GM19328 (cell line): ENCODE results near the gene GLIS2.

Experiments
- ATAC-seq: cut with Tn5 transposase; IDR thresholded peaks from one replicate; pipeline ENCODE4 v1.9.1; 2021; ENCODE audit warnings: mild to moderate bottlenecking, moderate library complexity; ENCODE audit not compliant: unreplicated experiment

The GLIS2 gene

DNA sequence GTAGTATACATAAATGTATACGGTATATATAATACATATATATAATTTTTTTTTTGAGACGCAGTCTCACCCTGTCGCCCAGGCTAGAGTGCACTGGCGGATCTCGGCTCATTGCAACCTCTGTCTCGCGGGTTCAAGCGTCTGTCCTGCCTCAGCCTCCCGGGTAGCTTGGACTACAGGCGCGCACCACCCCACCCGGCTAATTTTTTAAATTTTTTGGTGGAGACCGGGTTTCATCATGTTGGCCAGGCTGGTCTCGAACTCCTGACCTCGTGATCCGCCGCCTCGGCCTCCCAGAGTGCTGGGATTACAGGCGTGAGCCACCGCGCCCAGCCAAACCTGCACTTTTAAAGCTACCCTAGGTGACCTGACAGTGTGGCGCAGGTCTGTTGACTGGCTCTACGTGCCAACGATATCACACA is 34.5 kb downstream of the GLIS2 start:
- peak; percentile 3 for ATAC-seq

DNA sequence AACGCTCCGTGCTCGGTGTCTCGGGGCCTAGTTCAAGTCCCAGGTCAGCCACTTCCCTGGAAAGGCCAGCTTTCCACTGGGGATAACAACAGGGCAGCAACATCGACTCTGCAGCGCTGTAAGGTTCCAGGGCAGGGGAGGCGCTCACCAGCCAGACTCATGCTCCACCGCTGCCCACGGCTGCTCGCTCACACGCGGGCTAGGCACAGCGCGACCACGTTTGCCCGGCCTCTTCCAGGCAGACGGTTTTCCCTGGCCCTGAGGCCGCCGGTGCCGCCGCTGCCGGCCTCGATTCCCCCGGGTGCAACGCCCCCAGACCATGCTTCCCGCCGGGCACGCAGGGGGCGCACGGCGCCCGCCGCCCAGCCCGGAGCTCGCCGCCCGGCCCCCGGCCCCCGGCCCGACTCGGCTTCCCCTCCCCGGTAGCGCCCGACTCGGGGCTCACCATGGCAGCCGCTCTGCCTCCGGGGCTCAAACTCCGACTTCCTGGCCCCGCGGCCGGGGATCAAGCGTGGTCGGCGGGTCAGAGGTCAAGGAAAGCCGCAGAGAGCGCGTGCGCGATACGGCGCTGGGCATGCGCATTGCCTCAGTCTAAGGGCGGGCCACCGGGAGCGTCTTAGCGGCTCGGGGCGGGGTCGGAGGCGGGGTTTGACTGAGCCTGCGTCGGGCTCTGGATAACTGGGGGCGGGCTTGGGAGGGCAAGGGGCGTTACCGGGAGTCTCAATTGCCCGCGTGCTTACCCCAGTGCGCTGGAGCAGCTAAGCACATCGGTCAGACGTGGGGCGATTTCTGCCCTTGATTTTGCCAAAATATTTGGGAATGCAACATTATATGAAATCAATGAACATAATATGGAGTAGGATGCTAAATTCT is 35.2 kb downstream of the GLIS2 start, which contains the start of gene PAM16:
Gene PAM16, minus strand, starts transcription at position 535 of the 873 bp plus-strand sequence. Its CDS starts 87 bp downstream, at position 448.
- ATAC-seq, result peak; percentile 88

DNA sequence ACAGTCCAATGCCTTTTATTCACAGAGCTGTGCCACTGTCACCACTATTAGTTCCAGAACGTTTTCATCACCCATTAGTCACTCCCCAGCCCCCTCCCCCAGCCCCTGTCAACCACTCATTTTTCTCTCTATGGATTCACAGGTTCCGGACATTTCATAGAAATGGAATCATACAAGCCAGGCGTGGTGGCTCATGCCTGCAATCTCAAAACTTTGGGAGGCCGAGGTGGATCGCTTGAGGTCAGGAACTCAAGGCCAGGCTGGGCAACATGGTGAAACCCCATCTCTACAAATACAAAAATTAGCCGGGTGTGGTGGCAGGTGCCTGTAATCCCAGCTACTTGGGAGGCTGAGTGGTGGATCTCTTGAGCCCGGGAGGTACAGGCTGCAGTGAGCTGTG is 36.0 kb downstream of the GLIS2 start:
- no peak for ATAC-seq

DNA sequence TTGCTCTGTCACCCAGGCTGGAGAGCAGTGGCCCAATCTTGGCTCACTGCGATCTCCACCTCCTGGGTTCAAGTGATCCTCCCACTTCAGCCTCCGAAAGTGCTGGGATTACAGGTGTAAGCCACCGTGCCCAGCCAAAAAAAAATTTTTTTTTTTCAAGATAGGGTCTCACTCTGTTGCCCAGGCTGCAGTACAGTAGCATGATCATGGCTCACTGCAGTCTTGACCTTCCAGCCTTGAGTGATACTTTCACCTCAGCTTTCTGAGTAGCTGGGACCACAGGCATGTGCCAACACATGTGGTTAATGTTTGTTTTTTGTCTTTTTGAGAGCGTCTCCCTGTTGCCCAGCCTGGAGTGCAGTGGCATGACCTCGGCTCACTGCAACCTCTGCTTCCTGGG is 37.0 kb downstream of the GLIS2 start:
- no peak for ATAC-seq

DNA sequence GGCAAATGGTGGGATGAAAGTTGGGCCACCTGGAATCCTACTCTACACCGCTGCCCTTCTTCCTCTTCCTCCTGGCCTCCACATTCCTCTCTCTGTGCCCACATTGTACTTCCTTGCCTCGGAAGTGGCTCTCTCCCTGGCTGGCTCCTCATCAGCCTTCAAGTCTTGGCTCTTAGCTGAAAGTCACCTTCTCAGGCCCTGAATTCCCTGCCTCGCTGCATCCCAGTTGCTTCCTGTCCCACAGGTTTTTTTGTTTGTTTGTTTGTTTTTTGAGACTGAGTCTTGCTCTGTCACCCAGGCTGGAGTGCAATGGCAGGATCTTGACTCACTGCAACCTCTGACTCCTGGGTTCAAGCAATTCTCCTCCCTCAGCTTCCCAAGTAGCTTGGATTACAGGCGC is 37.8 kb downstream of the GLIS2 start:
- no peak for ATAC-seq

DNA sequence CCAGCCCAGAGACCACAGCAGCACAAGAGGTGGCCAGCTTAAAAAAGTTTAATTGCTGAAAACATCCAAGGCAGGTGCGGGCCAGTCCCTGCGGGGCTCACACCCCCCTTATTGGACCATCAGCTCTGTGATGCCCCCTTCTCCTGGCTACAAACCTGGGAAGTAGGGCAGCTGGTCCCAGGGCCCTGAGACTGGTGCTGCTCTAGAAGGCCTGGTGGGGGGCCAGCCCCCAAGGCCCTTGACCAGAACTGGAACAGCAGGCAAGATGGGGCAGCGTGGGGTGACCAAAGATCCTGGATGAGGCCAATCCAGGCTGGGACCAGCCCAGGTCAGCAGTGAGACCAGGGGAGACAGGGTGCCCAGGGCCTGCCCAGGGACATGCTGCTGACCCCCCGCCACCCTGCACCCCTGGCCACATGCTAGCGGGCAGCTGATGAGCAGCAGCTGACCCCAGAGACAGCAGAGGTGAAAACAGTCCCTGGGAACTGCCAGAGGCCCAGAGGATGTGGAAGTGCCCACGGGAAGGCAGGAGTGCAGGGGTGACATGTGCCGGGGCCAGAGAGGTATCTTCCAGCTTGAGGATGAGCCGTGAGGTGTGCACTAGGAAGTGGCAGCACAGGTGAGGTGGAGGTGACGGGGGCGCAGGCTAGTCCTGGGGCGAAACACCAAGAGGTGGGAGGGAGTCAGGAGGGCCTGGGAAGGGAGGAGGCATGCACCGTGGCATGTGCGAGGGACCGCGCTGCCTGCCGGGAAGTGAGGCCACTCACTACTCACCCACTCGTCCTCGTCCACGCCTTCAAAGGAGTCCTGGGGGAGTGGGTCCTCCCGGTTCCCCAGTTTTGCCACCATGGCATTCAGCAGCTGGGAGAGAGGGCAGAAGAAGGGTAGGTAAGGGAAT is 38.9 kb downstream of the GLIS2 start:
- ATAC-seq, result no peak

DNA sequence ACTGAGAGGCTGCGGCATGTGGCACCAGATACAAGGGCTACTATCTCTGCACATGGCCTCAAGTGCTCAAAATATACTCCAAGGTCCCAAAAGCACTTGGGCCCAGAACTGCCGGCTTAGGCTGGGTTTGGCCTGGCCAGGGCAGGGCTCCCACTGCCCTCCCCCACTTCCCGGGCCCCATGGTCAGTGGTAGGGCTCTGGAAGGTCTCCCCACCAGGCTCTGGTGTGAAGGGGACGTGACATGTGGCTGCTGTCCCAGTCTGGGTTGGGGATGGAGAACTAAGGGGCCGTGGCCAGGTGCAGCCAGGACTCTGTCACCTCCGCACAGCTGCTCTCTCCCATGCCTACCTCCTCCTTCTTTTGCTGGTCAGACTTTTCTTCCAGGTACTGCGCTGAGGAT is 41.0 kb downstream of the GLIS2 start:
- no peak for ATAC-seq

DNA sequence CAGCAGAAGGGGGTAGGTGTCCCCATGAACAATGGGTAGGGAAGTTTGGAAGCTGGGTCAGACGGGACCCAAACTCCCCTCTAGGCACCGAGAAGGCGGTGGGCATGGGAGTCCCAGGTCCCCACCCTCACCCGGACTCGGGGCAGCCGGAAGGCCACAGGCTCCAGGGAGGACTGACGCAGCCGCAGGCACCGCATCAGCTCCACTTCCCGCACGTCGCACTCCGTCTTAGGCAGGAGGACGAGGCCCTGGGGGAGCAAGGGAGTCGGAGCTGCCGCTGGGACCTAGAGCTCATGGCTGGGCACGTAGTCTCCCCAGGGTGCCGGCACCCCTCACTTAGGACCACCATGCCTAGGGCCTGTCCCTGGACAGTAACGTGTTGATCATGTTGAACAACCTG is 42.4 kb downstream of the GLIS2 start:
- ATAC-seq, result no peak

DNA sequence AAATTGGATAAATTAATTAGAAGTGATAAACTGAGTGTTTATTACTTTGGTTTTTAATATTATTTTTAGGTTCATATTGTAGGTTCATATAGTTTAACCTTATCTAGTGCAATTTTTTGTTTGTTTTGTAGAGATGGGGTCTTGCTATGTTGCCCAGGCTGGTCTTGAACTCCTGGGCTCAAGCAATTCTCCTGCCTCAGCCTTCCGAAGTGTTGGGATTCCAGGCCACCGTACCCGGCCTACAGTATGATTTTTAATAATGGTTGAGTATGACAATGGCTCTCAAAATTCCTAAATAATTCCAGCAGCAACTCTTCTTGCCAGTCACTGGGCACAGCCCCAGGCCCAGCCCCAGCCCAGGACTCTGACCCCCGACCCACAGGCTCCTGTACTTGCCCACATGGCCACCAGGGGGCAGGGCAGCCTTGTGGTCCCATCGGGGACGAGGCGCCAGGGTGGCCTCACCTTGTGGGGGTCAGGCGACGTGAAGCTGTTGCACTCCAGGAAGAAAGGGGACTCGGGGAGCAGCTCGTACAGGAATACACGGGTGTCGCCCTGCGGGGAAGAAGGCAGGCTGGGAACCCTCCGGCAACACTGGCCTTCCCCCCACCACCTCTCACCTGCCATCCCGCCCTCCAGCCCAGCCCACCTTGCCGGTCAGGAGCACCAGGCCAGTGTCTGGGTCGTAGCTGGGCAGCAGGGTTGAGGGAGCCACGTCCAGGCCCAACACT is 43.1 kb downstream of the GLIS2 start:
- no peak for ATAC-seq

DNA sequence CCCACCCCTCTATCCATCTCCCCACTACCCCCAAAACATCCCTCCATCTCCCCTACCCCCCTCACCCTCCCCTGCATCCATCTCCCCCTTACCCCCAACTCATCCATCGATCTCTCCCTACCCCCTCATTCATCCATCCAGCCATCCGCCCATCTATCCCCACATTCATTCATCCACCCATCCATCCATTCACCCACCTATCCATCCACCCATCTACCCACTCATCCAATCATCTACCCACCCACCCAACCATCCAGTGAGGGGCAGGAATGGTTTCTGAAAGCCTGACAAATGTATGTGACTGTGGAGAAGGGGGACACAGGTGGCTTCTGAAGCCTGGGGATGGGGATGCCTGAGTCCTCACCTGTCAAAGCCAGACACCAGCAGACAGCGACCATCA is 44.0 kb downstream of the GLIS2 start:
- ATAC-seq, result no peak

DNA sequence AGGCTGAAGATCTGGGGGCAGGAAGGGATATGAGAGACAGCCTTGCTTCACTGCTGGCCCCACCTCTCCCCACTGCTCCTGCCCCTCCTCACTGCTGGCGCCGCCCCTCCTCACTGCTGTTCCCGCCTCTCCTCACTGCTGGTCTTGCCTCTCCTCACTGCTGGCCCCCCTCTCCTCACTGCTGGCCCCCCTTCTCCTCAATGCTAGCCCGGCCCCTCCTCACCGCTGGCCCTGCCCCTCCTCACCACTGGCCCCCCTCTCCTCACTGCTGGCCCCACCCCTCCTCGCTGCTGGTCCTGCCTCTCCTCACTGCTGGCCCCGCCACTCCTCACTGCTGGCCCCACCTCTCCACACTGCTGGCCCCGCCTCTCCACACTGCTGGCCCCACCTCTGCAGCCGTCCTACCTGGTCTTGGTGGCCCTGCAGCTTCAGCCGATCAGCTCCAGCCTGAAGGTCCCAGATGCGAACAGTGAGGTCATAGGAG is 44.7 kb downstream of the GLIS2 start:
- ATAC-seq, result no peak

DNA sequence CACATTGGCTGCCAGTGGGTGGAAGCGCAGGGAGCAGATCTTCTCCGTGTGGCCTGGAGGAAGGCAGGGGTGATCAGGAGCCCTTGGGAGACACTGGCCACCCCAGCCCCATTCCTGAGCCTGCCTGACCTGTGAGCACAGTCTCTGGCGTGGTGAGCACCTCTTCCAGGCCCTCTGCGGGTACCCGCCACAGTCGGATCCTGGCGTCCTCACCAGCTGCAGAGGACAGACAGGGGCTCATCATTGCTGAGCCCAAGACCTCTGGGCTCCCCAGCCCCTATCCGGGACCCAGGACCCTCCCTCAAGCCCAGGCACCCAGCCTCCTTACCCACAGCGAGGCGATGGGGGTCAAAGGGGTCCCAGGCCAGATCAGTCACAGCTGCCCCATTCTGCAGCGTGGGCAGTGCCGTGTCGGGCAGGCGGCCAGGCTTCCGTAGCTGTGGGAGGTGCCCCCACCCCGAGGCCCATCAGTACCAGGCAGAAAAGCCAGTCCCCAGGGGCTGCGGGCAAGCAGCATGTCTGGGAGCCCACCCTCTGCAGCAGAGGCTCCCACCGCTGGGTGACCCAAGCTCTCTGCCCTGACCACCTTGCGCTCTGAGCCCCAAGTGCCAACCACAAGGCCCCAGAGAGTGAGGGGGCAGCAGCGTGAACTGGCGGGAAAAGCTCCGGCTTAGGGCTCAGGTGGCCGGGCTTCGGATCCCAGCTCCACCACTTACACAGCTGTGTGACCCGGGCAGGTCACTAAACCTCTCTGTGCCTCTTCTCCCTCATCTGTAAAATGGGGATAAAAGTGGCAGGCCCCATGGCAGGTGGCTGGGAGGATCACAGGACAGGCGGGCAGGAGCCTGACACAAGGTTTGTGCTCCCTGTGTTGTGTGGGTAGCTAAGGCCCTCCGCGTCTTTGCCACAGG is 45.4 kb downstream of the GLIS2 start:
- no peak for ATAC-seq

DNA sequence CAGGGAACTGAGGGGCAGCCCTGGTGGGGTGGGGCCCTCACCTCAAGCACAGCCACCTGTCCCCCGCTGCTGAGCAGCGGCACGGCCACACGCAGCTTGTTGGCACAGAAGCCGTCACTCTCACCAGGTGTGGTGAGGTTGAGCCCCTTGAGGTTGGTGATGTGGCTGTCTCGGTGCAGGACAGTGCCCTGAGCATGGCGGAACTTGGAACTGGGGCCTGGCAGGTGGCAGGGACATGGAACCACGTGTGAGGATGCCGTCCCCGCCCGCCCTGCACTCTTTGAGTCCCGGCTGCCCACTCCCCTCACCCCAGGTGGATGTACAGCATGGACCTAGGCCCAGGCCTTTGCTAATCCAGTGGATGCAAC is 46.1 kb downstream of the GLIS2 start:
- no peak for ATAC-seq

DNA sequence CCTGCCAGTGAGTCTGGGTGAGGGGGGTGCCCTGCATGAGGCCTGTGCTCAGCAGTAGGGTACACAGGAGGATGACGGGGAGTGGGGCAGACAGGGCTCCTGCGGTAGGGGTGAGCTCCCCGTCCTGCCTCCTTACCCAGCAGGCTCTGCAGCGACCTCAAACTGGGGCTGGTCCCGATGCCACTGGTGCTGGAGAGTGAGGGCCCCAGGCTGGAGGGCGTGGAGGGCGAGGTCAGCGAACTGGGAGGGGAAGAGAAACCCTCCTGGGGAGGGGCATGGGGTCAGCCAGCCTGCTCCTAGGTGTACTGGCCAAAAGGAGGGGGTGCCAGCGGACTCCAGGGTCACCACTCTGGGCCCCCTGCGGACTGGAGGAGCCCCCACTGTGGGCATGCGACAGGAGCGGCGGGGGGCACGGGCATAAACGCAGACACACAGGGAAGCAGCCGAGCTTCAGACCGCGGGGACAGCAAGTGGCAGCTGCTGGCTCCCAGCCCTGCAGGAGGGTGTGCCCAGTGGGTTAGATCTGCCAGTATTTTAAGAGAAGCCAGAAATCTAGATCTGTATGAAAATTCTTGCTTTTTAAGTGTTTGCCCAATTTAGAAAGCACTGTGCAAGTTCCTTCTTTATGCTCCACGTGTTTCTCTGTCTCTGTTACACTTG is 46.7 kb downstream of the GLIS2 start:
- no peak for ATAC-seq

DNA sequence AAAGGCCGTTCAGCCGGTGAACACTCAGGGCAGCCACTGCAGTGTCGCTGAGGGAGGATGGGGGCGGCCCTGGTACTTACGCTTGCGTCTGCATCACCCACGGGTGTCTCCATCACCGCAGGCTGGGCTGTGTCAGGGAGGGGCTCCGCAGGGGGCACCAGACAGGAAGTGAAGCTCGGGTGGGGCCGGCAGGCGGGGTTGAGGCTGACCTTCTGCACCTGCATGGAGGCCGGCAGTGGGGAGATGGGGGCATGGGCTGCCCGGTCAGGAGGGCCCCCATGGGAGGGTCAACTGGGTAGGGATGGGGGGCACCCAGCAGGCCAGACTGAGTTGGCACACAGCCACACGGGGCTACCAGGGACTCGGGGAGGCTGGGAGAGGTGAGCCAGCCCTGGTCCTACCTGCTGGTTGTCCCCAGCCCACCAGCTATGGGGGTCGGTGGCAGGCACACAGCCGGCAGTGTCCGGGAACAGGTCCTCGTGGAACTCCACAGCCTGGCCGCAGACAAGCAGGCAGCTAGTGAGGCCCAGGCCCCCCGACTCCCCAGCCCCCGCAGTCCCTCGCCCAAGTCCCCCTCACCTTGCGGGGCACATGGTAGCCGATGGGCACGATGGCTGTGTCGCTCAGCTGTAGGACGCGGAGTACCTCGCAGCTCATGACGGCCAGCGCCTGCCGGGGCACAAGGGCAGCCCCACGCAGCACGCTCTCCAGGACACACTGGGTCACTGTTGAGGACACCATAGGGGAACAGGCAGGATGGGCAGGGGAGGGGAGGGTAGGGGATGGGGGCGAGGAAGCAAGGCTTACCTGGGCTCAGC is 48.5 kb downstream of the GLIS2 start:
- no peak for ATAC-seq

DNA sequence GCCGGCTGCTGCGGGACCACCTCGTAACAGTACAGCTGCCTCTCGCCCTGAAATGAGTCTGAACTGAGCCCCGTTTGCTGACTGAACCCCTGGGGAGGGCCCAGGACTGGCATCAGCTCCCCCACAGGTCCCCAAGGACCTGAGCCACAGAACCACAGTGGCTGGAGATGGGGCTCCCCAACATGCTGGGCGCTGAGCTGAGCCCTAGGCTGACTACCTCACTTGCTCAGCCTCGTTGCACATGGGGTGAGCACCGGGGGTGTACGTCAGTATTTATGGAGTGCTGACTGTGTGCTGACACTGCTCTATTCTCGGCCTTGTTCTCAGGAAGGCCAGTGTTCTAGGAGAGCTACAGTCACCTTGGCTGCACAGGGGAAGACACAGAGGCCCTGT is 49.1 kb downstream of the GLIS2 start:
- peak; percentile 58 for ATAC-seq

DNA sequence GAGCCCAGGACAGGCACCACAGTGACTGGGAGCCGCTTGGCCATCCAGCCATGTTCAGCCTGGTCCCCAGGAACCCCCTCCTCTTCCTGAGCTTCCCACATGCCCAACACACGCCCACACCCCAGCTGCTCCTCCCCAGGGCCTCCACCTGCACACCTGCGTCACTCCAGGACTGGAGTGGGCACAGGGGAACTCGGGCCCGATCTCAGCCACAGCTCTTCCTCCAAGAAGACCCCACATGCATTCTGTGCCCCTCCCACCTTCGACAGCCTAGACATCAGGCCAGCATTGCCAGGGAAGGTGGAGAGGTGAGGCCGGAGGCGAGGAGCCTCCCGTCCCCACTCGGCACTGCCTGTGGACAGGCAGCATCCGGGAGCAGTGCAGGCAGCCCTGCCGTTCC is 49.7 kb downstream of the GLIS2 start:
- no peak for ATAC-seq

DNA sequence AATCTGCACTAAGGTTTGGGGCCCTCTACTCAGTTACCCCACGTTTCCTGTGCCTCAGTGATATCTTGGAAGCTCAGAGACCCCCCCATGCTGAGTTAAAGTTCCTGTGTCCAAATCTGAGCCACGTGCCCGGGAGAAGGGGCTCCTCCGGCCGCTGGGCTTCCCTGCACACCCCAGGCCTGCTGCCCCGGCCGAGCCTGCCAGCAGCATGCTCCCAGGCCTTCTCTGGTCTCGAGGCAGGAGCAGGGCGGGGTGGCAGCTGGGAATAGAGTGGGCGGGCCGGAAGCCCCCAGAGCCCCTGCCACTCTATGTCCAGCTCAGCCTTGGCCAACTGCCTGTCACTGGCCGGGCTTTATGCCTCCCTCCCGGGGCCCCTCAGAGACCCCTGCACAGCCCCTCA is 50.1 kb downstream of the GLIS2 start:
- ATAC-seq, result no peak

DNA sequence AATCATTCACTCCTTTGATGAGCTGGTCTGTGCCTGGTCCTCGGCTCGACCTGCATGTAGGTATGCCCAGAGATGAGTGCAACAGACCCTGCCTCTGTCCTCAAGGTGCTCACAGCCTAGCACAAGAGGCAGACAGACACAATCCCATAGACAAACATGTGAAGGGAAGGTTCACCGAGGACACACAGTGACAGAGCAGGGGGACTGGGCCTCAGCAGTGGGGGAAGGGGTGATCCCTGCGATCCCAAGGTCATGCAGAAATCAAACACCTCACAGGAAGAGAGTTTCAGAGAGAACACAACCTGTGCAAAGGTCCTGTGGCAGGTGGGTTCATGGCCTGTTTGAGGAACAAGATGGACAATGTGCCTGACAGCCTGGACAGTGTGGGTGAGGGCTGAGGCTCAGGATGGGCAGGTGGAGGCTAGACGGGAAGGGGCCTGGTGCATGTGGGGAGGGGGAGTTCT is 51.6 kb downstream of the GLIS2 start:
- ATAC-seq, result no peak
